LHCN-M2 (cell line): ENCODE data around the gene LAMB4. TPM values are rescaled to one million over a fixed set of nuclear protein-coding genes. Genes with fewer than 3 reads are reported as not detected.

Experiments used
- DNase-seq: peaks from one replicate; pipeline ENCODE4 v3.0.0-alpha.2; 2012; ENCODE audit warnings: low read depth
- total RNA-seq: library from RNA; depleted of rRNA; stranded (reverse); fragments of >200 nt; gene quantifications from 2 replicates; pipeline ENCODE4 v1.2.3, GENCODE V29; 2014; rRNA removed

Gene LAMB4
- total RNA-seq, 1 experiment from 2014 or later: not detected

DNA sequence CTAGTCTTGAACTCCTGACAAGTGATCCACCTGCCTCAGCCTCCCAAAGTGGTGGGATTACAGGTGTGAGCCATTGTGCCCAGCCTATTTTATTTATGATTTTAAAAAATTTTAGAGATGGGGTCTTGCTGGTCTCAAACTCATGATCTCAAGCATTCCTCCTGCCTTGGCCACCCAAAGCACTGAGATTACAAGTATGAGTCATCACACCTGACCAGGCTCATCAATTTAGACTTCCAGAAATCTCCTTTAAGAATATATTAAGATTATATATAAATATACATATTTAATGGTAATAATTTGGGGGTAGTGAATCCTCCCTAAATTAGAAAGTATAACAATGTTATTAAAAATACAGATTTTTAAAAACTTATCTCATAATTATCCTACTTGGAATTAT is 156.3 kb downstream of the LAMB4 start:
- peak; percentile 37 for DNase-seq

Other genes with a start within 250 kb of the LAMB4 start
- gene DLD, start 239.2 kb downstream of the LAMB4 start, total RNA-seq: 109 and 220 TPM in 2 replicates
- gene LAMB1, start 127.2 kb downstream of the LAMB4 start, total RNA-seq: 140 and 161 TPM in 2 replicates